ENCODE measurements around the gene SLC25A13. TPM values are rescaled to one million over a fixed set of nuclear protein-coding genes. Genes with fewer than 3 reads are reported as not detected.

The SLC25A13 gene
- total RNA-seq, 1 donor from 2014 or later, result 47.4 TPM

GRCh38 chr7:96199421-96199820 lies 122.5 kb downstream of the SLC25A13 start:
- no peaks in the 10 kb centered on the region for H3K27me3 Mint-ChIP-seq (ENCODE audit: low read depth)
- no peak for DNase-seq (ENCODE audit: low spot score in 2 of 2, unreplicated experiment in 2 of 2)
- no peak for TF ChIP-seq CTCF (IDR thresholded peaks at IDR 0.05; ENCODE audit: unreplicated experiment)
- H3K36me3 Mint-ChIP-seq, result no peaks in the 10 kb centered on the region
- no peaks in the 10 kb centered on the region for H3K9me3 Mint-ChIP-seq
- H3K4me1 Mint-ChIP-seq, result peaks cover 27% of the 10 kb centered on the region
- no peak overlapping the region for H3K4me3 Mint-ChIP-seq
- H3K27ac Mint-ChIP-seq, result no peak overlapping the region

DNA sequence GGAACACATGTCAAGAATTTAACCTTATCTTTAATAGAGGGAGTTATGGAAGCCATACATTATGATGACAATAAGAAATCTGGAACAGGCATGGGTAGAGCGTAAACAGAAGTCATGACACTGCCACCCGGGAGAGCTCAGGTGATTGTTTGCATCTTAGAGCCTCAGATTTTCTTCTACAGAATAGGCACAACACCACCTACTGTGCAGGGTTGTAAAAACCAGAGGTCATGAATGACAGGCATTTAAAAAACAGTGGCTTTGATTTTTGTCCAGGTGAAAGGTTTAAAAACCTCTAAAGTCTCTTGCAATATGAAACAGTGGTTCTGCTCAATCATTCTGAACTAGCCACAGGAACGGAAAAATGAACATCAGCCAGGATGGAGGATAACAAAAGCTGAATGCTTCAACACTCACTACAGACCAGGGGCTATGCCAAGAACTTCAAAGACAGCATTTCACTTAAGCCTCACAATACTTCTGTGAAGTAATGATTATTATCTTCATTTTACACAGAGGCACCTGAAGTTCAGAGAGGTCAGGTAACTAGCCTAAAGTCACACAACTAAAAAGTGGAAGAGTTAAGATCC lies 123.8 kb downstream of the SLC25A13 start:
- Mint-ChIP-seq H3K9me3 (no peaks in the 10 kb centered on the region), H3K36me3 (peaks cover 8% of the 10 kb centered on the region), H3K4me3 (no peak overlapping the region), H3K27me3 (ENCODE audit: low read depth) (no peaks in the 10 kb centered on the region), H3K4me1 (peaks cover 30% of the 10 kb centered on the region), H3K27ac (no peak overlapping the region)
- TF ChIP-seq CTCF (IDR thresholded peaks at IDR 0.05; ENCODE audit: unreplicated experiment), result no peak
- no peak for DNase-seq (ENCODE audit: low spot score in 2 of 2, unreplicated experiment in 2 of 2)

- TF ChIP-seq CTCF (IDR thresholded peaks at IDR 0.05; ENCODE audit: unreplicated experiment), result no peak
- no peak overlapping the region for H3K4me3 Mint-ChIP-seq
- H3K9me3 Mint-ChIP-seq, result no peaks in the 10 kb centered on the region
These were observed 125.2 kb downstream of the SLC25A13 start for GRCh38 chr7:96196676-96197075.

GRCh38 chr7:96189129-96189820 lies 132.6 kb downstream of the SLC25A13 start:
- no peak for DNase-seq (ENCODE audit: low spot score in 2 of 2, unreplicated experiment in 2 of 2)
- peaks cover 34% of the 10 kb centered on the region for H3K4me1 Mint-ChIP-seq
- H3K9me3 Mint-ChIP-seq, result no peaks in the 10 kb centered on the region
- H3K4me3 Mint-ChIP-seq, result no peak overlapping the region
- H3K36me3 Mint-ChIP-seq, result peaks cover 30% of the 10 kb centered on the region
- H3K27ac Mint-ChIP-seq, result peak overlapping the region; percentile 89
- no peaks in the 10 kb centered on the region for H3K27me3 Mint-ChIP-seq (ENCODE audit: low read depth)
- TF ChIP-seq CTCF (IDR thresholded peaks at IDR 0.05; ENCODE audit: unreplicated experiment), result no peak

More at GRCh38 chr7:96196676-96197075, 125.2 kb downstream of the SLC25A13 start:
- Mint-ChIP-seq H3K4me1 (peaks cover 33% of the 10 kb centered on the region), H3K27ac (no peak overlapping the region), H3K36me3 (peaks cover 18% of the 10 kb centered on the region), H3K27me3 (ENCODE audit: low read depth) (no peaks in the 10 kb centered on the region)
- no peak for DNase-seq (ENCODE audit: low spot score in 2 of 2, unreplicated experiment in 2 of 2)

GRCh38 chr7:96188591-96188991 lies 133.3 kb downstream of the SLC25A13 start:
- Mint-ChIP-seq H3K27ac (peak overlapping the region; percentile 89), H3K9me3 (no peaks in the 10 kb centered on the region), H3K4me1 (peaks cover 31% of the 10 kb centered on the region), H3K36me3 (peaks cover 32% of the 10 kb centered on the region), H3K4me3 (peak overlapping the region; percentile 47), H3K27me3 (ENCODE audit: low read depth) (no peaks in the 10 kb centered on the region)
- TF ChIP-seq CTCF (IDR thresholded peaks at IDR 0.05; ENCODE audit: unreplicated experiment), result no peak
- no peak for DNase-seq (ENCODE audit: low spot score in 2 of 2, unreplicated experiment in 2 of 2)
